NCI-H446 (cell line): ENCODE results near the gene DNAJC18.

Experiments
- DNase-seq, 2 experiments: peaks; one replicate each; lab custom pipeline; 2025; lab: John Stamatoyannopoulos, UW

The DNAJC18 gene

GRCh38 chr5:139403787-139404483, 35.4 kb downstream of the DNAJC18 start, which contains the start of gene SPATA24:
TSS of gene SPATA24 (minus strand) at chr5:139404089. CDS start at chr5:139404060, 29 bp downstream.
- peak; percentile 96 to 97 for DNase-seq

GRCh38 chr5:139403418-139403786, 35.9 kb downstream of the DNAJC18 start:
- DNase-seq, result no peak

GRCh38 chr5:139402561-139403158, 36.7 kb downstream of the DNAJC18 start:
- DNase-seq, result peak in 1 of 2 experiments; percentile 49

- DNase-seq, result no peak
These were observed 37.8 kb downstream of the DNAJC18 start for GRCh38 chr5:139401546-139401945.

- DNase-seq, result no peak
These were observed 39.7 kb downstream of the DNAJC18 start for GRCh38 chr5:139399501-139400121.

GRCh38 chr5:139397921-139398320, 41.4 kb downstream of the DNAJC18 start:
- DNase-seq, result peak in 1 of 2 experiments; percentile 47

- no peak for DNase-seq
These were observed 42.6 kb downstream of the DNAJC18 start for GRCh38 chr5:139396691-139397090.

- DNase-seq, result no peak
These were observed 43.3 kb downstream of the DNAJC18 start for GRCh38 chr5:139395844-139396640.

GRCh38 chr5:139394654-139395566, 44.4 kb downstream of the DNAJC18 start, which contains the start of gene PROB1:
TSS of gene PROB1 (minus strand) at chr5:139395104. CDS start at chr5:139395081, 23 bp downstream.
- no peak for DNase-seq

GRCh38 chr5:139394123-139394653, 45.1 kb downstream of the DNAJC18 start:
- no peak for DNase-seq

GRCh38 chr5:139393497-139394122, 45.7 kb downstream of the DNAJC18 start:
- DNase-seq, result no peak

- no peak for DNase-seq
These were observed 46.4 kb downstream of the DNAJC18 start for GRCh38 chr5:139392678-139393496.

GRCh38 chr5:139392324-139392677, 47.0 kb downstream of the DNAJC18 start:
- DNase-seq, result no peak

- DNase-seq, result no peak
These were observed 47.6 kb downstream of the DNAJC18 start for GRCh38 chr5:139391570-139392323.

GRCh38 chr5:139390639-139391569, 48.4 kb downstream of the DNAJC18 start:
- DNase-seq, result no peak

- DNase-seq, result no peak
These were observed 49.4 kb downstream of the DNAJC18 start, which contains the start of gene MZB1 for GRCh38 chr5:139389701-139390638. TSS of gene MZB1 (minus strand) at chr5:139389913. CDS start at chr5:139389856, 57 bp downstream.
